H1 (cell line): ENCODE results near the gene FAM219A. TPM values are rescaled to one million over a fixed set of nuclear protein-coding genes. Genes with fewer than 3 reads are reported as not detected.
"Not testable (repeated sequence)": the region's sequence is repeated elsewhere in the genome, so short reads cannot be mapped to it uniquely, and the experiment has no call there.

Experiments used
- CTCF ChIA-PET: fragments of 300-600 bp; sonication (Branson Sonifier 250); formaldehyde crosslinking; loops from one replicate; lab custom pipeline; 2021; ENCODE audit not compliant: partially characterized antibody; lab: Charles Lee
- POLR2A ChIA-PET: fragments of 300-600 bp; sonication (Branson Sonifier 250); formaldehyde crosslinking; loops from one replicate; lab custom pipeline; 2021; ENCODE audit warnings: inconsistent platforms; ENCODE audit not compliant: partially characterized antibody; lab: Charles Lee
- DNase-seq, 2 experiments: peaks; one replicate each; pipeline versions ENCODE4 v3.0.0 to v3.0.0-alpha.2; 2010 to 2022; ENCODE audit warnings: low spot score in 2 of 2, low read depth in 1 of 2, mixed read lengths in 1 of 2
- FAIRE-seq: peaks from 2 replicates; lab custom pipeline; 2011; peaks lifted over from hg19 to GRCh38; lab: Jason Lieb, UNC
- H2AFZ ChIP-seq: 2 replicates; pipeline ENCODE4 v1.8.1; 2012; ENCODE audit warnings: low read length, inconsistent platforms
- H2AK5ac ChIP-seq: 2 replicates; pipeline ENCODE4 v1.6.1; 2013; ENCODE audit warnings: low read depth, low read length
- H2BK120ac ChIP-seq: replicated peaks from 2 replicates; pipeline ENCODE3; 2013; ENCODE audit warnings: low read depth, low read length, inconsistent platforms
- H2BK12ac ChIP-seq: 2 replicates; pipeline ENCODE4 v1.6.1; 2013; ENCODE audit warnings: low read depth, low read length
- H2BK15ac ChIP-seq: 2 replicates; pipeline ENCODE4 v1.6.1; 2013; ENCODE audit warnings: low read length
- H2BK20ac ChIP-seq: 2 replicates; pipeline ENCODE4 v1.6.1; 2013; ENCODE audit warnings: low read length
- H2BK5ac ChIP-seq: 2 replicates; pipeline ENCODE4 v1.6.1; 2013; ENCODE audit warnings: low read depth, low read length
- H3K14ac ChIP-seq: 2 replicates; pipeline ENCODE4 v1.6.1; 2013; ENCODE audit warnings: inconsistent platforms; ENCODE audit not compliant: insufficient read length
- H3K18ac ChIP-seq: 2 replicates; pipeline ENCODE4 v1.6.1; 2013; ENCODE audit warnings: low read length; ENCODE audit errors: extremely low read depth
- H3K23ac ChIP-seq: 2 replicates; pipeline ENCODE4 v1.6.1; 2013; ENCODE audit warnings: inconsistent platforms; ENCODE audit not compliant: insufficient read length
- H3K23me2 ChIP-seq: 2 replicates; pipeline ENCODE4 v1.6.1; 2013; ENCODE audit warnings: low read depth, low read length
- H3K27ac ChIP-seq: 2 replicates; pipeline ENCODE4 v1.6.1; 2011; ENCODE audit warnings: low read depth, low read length, inconsistent platforms
- H3K27me3 ChIP-seq, 4 experiments: replicated peaks in 1 of 4; 1 replicate in 1 of 4; 2 replicates in 3 of 4; pipeline versions ENCODE4 v1.6.1 to v1.8.1; 2011 to 2013; ENCODE audit warnings: low read length in 3 of 4, mild to moderate bottlenecking in 3 of 4, inconsistent platforms in 2 of 4, mixed read lengths in 2 of 4, moderate library complexity in 1 of 4; ENCODE audit not compliant: control insufficient read depth in 3 of 4, insufficient read depth in 3 of 4; ENCODE audit errors: extremely low read depth in 1 of 4
- H3K36me3 ChIP-seq, 4 experiments: 2 replicates each; pipeline versions ENCODE4 v1.6.1 to v1.8.1; 2011 to 2013; ENCODE audit warnings: mild to moderate bottlenecking in 4 of 4, low read length in 3 of 4, moderate library complexity in 2 of 4, control low read depth in 1 of 4, inconsistent platforms in 1 of 4; ENCODE audit not compliant: insufficient read depth in 4 of 4, control insufficient read depth in 2 of 4
- H3K4ac ChIP-seq: replicated peaks from 2 replicates; pipeline ENCODE3; 2013; ENCODE audit warnings: low read length, low read depth, mixed read lengths, inconsistent platforms; ENCODE audit not compliant: insufficient read length
- H3K4me1 ChIP-seq, 4 experiments: replicated peaks in 1 of 4; 1 replicate in 1 of 4; 2 replicates in 3 of 4; pipeline versions ENCODE4 v1.6.1 to v1.8.1; 2011 to 2013; ENCODE audit warnings: low read length in 3 of 4, inconsistent platforms in 2 of 4, mixed read lengths in 1 of 4; ENCODE audit not compliant: insufficient read depth in 4 of 4, control insufficient read depth in 3 of 4
- H3K4me2 ChIP-seq, 2 experiments: 2 replicates each; pipeline versions ENCODE4 v1.6.1 to v1.8.1; 2011 to 2013; ENCODE audit warnings: low read depth in 2 of 2, low read length in 2 of 2, control low read depth in 1 of 2, inconsistent platforms in 1 of 2, mild to moderate bottlenecking in 1 of 2; ENCODE audit not compliant: insufficient read depth in 1 of 2
- H3K4me3 ChIP-seq, 4 experiments: fragments of 200-600, 300-600 bp in 1 of 4; sonication (generic), shearing (Covaris generic), sonication (Bioruptor Twin) in 1 of 4; 2 replicates each; pipeline versions ENCODE4 v1.5.1 to v1.8.1; 2011 to 2016; ENCODE audit warnings: low read length in 4 of 4, low read depth in 3 of 4, control low read depth in 2 of 4, inconsistent platforms in 2 of 4, mild to moderate bottlenecking in 2 of 4, mixed read lengths in 1 of 4, moderate library complexity in 1 of 4; ENCODE audit not compliant: insufficient read depth in 2 of 4; ENCODE audit errors: extremely low read depth in 1 of 4
- H3K56ac ChIP-seq: replicated peaks from 2 replicates; pipeline ENCODE3; 2013; ENCODE audit warnings: low read depth, mild to moderate bottlenecking, mixed read lengths, low read length, inconsistent platforms; ENCODE audit not compliant: insufficient read length
- H3K79me1 ChIP-seq: 2 replicates; pipeline ENCODE4 v1.6.1; 2013; ENCODE audit warnings: low read depth, low read length, control low read depth
- H3K79me2 ChIP-seq, 2 experiments: 2 replicates each; pipeline versions ENCODE4 v1.6.1 to v1.8.1; 2012 to 2013; ENCODE audit warnings: low read length in 2 of 2, mild to moderate bottlenecking in 2 of 2, inconsistent platforms in 1 of 2; ENCODE audit not compliant: insufficient read depth in 2 of 2, control insufficient read depth in 1 of 2
- H3K9ac ChIP-seq, 4 experiments: replicated peaks in 1 of 4; 1 replicate in 1 of 4; 2 replicates in 3 of 4; pipeline versions ENCODE4 v1.6.1 to v1.8.1; 2011 to 2013; ENCODE audit warnings: low read depth in 3 of 4, low read length in 3 of 4, control low read depth in 2 of 4, mild to moderate bottlenecking in 2 of 4, moderate library complexity in 2 of 4, inconsistent platforms in 1 of 4; ENCODE audit errors: extremely low read depth in 1 of 4
- H3K9me3 ChIP-seq, 2 experiments: 2 replicates each; pipeline versions ENCODE4 v1.6.1 to v1.8.1; 2012 to 2013; ENCODE audit warnings: mild to moderate bottlenecking in 2 of 2, moderate library complexity in 2 of 2, control low read depth in 1 of 2, inconsistent platforms in 1 of 2, low read depth in 1 of 2, low read length in 1 of 2, mixed read lengths in 1 of 2; ENCODE audit not compliant: insufficient read depth in 2 of 2
- H4K20me1 ChIP-seq, 2 experiments: replicated peaks in 1 of 2; 2 replicates each; pipeline versions ENCODE3 to v1.8.1; 2011 to 2013; ENCODE audit warnings: inconsistent platforms in 2 of 2, low read length in 2 of 2, mild to moderate bottlenecking in 1 of 2; ENCODE audit not compliant: insufficient read depth in 2 of 2, control insufficient read depth in 1 of 2
- H4K5ac ChIP-seq: 2 replicates; pipeline ENCODE4 v1.6.1; 2013; ENCODE audit warnings: low read length, low read depth, mixed read lengths, inconsistent platforms; ENCODE audit not compliant: insufficient read length
- H4K8ac ChIP-seq: 2 replicates; pipeline ENCODE4 v1.8.0; 2013; ENCODE audit warnings: mild to moderate bottlenecking, moderate library complexity, low read length, inconsistent platforms; ENCODE audit not compliant: insufficient read depth; ENCODE audit errors: extremely low read depth
- H4K91ac ChIP-seq: replicated peaks from 2 replicates; pipeline ENCODE3; 2013; ENCODE audit warnings: low read length, mixed read lengths, inconsistent platforms; ENCODE audit not compliant: insufficient read length
- WGBS, 2 experiments: shearing (Covaris generic) in 1 of 2; methylation state at CpG; one replicate each; pipeline versions ENCODE4 v1.1.6 to v1.1.7; 2013 to 2015; ENCODE audit warnings: low lambda C conversion rate in 2 of 2, mixed read lengths in 2 of 2, inconsistent platforms in 1 of 2, low coverage in 1 of 2, missing lambda C conversion rate in 1 of 2; ENCODE audit not compliant: insufficient replicate concordance in 2 of 2, insufficient coverage in 1 of 2, insufficient read length in 1 of 2; ENCODE audit errors: extremely low coverage in 1 of 2, missing lambda C conversion rate in 1 of 2; 5-methylcytosine and 5-hydroxymethylcytosine counted together
- polyA plus RNA-seq, 7 experiments: library from polyadenylated mRNA; depleted of rRNA in 3 of 7; stranded (reverse) in 5 of 7; unstranded in 2 of 7; fragments of >200 nt in 5 of 7; fragments of 200-250 nt in 2 of 7; gene quantifications; 1 replicate in 5 of 7; 2 replicates in 1 of 7; 4 replicates in 1 of 7; pipeline versions ENCODE4 v1.2.1 to v1.2.3, GENCODE V29; 2011 to 2013; ENCODE audit warnings: missing spikeins in 2 of 7, mixed read lengths in 2 of 7
- total RNA-seq: library from RNA; stranded (reverse); fragmentation: NEBNext Ultra II Directional; extraction: Animal tissue kit (Norgen Biotek cat#: 25700); gene quantifications from 2 replicates; pipeline ENCODE4 v1.2.1, GENCODE V29; 2021

Gene FAM219A
- total and polyA plus RNA-seq, 2 of the 8 experiments (the other 6 are each of a cell fraction or from before 2014, with no cell fraction given) = 7.7 to 10.4 TPM

GRCh38 chr9:34482746-34483145, 24.4 kb upstream of the FAM219A start:
- H3K9ac ChIP-seq, H2AFZ ChIP-seq, H2BK20ac ChIP-seq, H3K36me3 ChIP-seq, H4K5ac ChIP-seq, H3K18ac ChIP-seq, H4K20me1 ChIP-seq, H3K14ac ChIP-seq, H3K4me3 ChIP-seq, H2BK15ac ChIP-seq, H3K23ac ChIP-seq, H4K91ac ChIP-seq, H2AK5ac ChIP-seq, H3K79me1 ChIP-seq, H3K56ac ChIP-seq, H4K8ac ChIP-seq, H3K27me3 ChIP-seq, DNase-seq, H3K23me2 ChIP-seq, H3K9me3 ChIP-seq, H3K4ac ChIP-seq, FAIRE-seq, H3K4me2 ChIP-seq, H3K4me1 ChIP-seq, H3K27ac ChIP-seq, H2BK5ac ChIP-seq, H3K79me2 ChIP-seq, H2BK12ac ChIP-seq, H2BK120ac ChIP-seq: not testable (repeated sequence)
- WGBS, 2 experiments = 88% methylated on average over 8 of the region's 27 CpGs; no CpG with 5 or more reads in 1 of the 2 experiments
- ChIA-PET POLR2A (interaction anchor here (0.6 kb wide), 1 partner anchor 103 kb away, joined by 3 read pairs; no protein-coding TSS in a partner anchor), CTCF (interaction anchor here (4.7 kb wide), 1 partner anchor 79 kb away, joined by 17 read pairs; no protein-coding TSS in a partner anchor)

- H2BK20ac ChIP-seq, H3K4ac ChIP-seq, H2AFZ ChIP-seq, H4K8ac ChIP-seq, H3K18ac ChIP-seq, H2BK15ac ChIP-seq, H3K27me3 ChIP-seq, H3K9me3 ChIP-seq, H4K20me1 ChIP-seq, H3K23ac ChIP-seq, FAIRE-seq, H3K23me2 ChIP-seq, H4K91ac ChIP-seq, H3K4me2 ChIP-seq, H3K56ac ChIP-seq, H3K27ac ChIP-seq, H3K9ac ChIP-seq, H2BK5ac ChIP-seq, H2AK5ac ChIP-seq, H2BK120ac ChIP-seq, H3K79me2 ChIP-seq, H3K4me3 ChIP-seq, H4K5ac ChIP-seq, H3K36me3 ChIP-seq, POLR2A ChIA-PET, H3K4me1 ChIP-seq, H3K14ac ChIP-seq, H3K79me1 ChIP-seq, DNase-seq, H2BK12ac ChIP-seq: not testable (repeated sequence)
- CTCF ChIA-PET = interaction anchor here (0.9 to 4.7 kb wide), 2 partner anchors 29 to 77 kb away, joined by 3 to 17 read pairs; no protein-coding TSS in a partner anchor
- 83% methylated on average over 11 of the region's 13 CpGs; no CpG with 5 or more reads in 1 of the 2 experiments for WGBS, 2 experiments
Observed at GRCh38 chr9:34481620-34482019, 23.2 kb upstream of the FAM219A start.
